COLO829 (cell line): Measurements from ENCODE around the gene COQ2.
"Not testable (repeated sequence)": the region's sequence is repeated elsewhere in the genome, so short reads cannot be mapped to it uniquely, and the experiment has no call there.

Experiments used
- DNase-seq: peaks from one replicate; pipeline ENCODE4 v3.0.0; 2012; ENCODE audit warnings: low spot score

The COQ2 gene

DNA sequence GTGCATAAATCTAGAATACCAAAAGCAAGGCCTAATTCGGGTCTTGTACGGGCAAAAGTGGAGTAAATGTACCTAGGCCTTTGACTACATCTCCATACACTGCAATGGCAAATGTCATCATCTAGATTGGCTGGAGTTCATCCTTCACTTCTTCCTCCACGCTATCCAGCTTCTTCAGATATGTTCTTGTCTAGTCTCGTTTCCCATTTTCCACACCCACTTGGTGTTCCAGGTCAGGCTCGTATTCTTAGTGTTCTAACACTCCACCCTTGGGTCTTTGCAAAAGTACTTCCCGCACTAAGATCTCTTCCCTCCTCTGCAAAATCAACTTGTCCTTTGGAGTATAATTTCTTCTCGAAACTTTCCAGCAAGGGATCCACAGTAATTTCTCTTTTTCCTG, 1.4 kb downstream of the COQ2 start:
- no peak for DNase-seq

DNA sequence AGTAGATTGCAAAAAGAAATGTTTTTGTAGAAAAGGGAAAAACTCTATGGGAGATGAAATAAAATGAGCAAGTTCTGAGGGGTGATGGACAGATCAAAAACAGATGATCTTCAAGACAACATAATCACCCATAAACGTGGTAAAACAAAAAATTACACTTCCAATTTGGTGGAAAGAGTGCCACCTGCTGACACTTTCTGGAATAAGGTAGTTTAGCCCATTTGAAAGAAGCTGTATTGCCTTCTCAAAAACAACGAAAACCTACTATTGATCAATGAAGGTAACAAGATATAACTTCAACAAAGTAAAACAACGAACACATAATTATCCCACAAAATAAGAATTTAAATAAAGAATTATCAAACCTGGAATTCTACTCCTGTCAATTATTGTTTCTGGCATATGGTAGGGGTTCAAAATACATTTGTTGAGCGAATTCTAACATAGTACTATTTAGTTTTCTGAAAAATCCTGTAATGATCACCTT, 2.5 kb downstream of the COQ2 start:
- DNase-seq, result peak; percentile 80

DNA sequence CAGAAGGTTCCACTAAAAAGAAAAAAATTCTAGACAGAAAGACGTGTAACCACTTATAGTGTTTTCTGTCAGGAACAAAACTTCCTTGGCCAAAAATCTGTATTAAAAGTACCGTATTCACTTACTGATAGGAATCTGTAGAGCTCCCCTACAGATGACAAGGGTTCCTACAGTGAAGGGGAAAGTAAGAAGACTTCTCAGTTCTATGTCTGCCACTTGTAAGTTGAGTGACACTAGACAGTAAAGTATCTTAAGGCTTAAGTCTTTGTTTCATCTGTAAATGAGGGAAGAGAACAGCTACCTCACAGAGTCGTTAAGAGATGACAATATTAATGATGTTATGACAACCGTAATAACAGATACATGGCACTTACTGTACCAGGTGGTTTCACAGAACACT, 3.3 kb downstream of the COQ2 start:
- no peak for DNase-seq

DNA sequence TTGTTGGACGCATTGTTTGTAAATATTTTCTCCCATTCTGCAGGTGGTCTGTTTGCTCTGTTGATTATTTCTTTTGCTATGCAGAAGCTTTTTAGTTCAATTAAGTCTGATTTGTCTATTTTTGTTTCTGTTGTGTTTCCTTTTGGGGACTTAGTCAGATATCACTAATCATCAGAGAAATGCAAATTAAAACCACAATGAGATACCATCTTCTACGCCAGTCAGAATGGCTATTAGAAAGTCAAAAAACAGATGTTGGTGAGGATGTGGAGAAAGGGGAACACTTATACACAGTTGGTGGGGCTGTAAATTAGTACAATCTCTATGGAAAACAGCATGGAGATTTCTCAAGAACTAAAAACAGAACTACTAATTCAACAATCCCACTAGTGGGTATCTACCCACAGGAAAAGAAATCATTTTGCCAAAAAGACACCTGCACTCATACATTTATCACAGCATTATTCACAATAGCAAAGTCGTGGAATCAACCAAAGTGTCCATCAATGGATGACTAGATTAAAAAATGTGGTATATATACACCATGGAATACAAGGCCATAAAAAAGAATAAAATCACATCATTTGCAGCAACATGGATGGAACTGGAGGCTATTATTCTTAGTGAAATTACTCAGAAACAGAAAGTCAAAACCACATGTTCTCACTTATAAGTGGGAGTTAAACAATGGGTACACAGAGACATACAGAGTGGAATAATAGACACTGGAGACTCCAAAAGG, 8.1 kb downstream of the COQ2 start:
- DNase-seq, result no peak

DNA sequence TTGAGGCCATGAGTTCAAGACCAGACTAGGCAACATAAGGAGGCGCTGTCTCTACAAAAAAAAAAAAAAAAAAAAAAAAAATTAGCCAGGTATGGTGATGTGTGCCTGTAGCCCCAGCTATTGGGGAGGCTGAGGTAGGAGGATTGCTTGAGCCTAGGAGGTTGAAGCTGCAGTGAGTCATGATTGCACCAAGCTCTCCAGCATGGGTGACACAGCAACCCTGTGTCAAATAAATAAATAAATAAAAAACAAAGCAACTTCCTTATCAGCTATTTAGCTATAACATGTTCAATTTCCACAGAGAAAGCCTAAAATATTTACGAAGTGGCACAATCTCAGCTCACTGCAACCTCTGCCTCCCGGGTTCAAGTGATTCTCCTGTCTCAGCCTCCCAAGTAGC, 10.7 kb downstream of the COQ2 start:
- DNase-seq, result not testable (repeated sequence)

GRCh38 chr4:83272900-83273299, 11.7 kb downstream of the COQ2 start:
- no peak for DNase-seq

DNA sequence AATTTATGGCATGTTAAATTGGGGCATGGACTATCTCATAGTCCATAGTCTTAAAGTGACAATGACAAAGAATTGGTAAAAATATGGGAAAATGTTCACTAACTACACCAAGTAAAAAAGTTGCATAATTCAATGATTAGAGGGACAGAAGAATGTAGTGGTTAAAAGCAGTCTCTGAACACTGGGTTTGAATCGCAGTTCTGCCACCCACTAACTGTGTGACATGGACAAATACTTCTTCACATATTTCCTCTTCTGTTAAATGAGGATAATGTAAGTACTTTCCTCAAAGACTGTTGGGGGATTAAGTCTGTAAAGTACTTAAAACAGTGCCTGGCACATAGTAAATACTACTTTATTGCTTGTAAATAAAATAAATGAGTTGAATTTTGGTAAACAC, 15.3 kb downstream of the COQ2 start:
- DNase-seq, result no peak

- no peak for DNase-seq
Observed at GRCh38 chr4:83268491-83268890, 16.1 kb downstream of the COQ2 start.

GRCh38 chr4:83267830-83268475, 16.6 kb downstream of the COQ2 start:
- DNase-seq, result no peak

DNA sequence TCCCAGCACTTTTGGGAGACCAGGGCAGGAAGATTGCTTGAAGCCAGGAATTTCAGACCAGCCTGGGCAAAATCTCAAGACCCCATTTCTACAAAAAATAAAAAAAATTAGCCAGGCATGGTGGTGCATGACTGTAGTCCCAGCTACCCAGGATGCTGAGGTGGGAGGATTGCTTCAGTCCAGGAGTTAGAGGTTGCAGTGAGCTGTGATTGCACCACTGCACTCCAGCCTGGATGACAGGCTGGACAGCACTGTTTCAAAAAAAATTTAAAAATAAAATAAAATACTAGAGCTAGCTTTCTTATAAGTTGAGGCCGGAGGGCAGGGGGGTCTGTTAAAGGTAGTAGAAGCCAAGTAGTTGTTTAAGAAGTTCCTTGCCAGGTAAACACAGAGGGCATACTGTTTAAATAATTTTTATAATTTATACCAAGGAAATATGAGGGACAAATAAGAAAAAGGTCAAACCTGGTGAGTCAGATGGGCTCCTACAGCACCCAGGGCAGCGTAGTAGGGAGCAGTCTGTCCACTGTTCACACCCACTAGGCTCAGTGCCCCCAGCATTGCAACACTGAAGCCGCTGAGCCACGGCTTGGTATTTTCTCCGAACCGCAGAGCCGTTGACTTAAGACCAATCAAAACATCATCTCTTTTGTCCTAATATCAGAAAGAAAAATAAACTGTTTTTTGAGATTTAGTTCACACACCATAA, 17.3 kb downstream of the COQ2 start:
- DNase-seq, result no peak

DNA sequence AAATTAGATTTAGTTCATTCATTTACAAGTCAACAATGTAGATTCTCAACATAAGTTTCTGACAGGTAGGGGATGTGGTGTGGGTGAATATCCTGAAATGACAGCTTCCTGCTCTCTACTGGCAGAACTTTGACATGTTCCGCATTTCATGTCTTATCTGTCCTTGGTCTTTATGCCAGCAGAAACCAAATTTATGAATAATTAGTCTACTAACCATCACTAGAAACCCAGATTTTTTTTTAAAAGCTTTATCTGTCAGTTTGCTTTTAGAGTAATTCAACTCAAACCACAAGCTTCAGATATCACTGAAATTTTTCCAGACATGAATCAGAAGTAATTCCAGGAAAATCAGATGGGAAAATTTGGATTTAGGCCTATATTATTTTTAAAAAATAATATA, 17.9 kb downstream of the COQ2 start:
- no peak for DNase-seq

GRCh38 chr4:83263106-83263505, 21.5 kb downstream of the COQ2 start:
- no peak for DNase-seq

GRCh38 chr4:83262682-83263081, 21.9 kb downstream of the COQ2 start:
- no peak for DNase-seq

- DNase-seq, result no peak
Observed at GRCh38 chr4:83261307-83261706, 23.3 kb downstream of the COQ2 start.

GRCh38 chr4:83259586-83259985, 25.0 kb downstream of the COQ2 start:
- DNase-seq, result no peak

DNA sequence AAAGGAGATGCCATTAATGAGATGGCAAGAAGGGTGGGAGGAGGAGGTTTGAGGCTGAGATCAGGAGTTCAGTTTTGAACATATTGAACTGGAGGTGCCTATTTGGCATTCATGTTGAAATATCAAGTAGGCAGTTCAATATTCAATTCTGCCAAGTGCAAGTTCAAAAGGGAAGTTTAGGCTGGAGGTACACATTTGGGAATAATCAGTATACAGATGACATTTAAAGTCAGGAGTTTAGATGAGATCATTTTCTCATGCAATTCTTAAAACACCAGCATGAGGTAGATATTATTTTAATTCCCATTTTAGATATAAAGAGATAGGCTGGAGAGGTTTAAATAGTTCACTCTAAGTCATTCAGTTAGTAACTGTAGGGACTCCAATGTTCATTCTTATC, 26.1 kb downstream of the COQ2 start:
- no peak for DNase-seq

DNA sequence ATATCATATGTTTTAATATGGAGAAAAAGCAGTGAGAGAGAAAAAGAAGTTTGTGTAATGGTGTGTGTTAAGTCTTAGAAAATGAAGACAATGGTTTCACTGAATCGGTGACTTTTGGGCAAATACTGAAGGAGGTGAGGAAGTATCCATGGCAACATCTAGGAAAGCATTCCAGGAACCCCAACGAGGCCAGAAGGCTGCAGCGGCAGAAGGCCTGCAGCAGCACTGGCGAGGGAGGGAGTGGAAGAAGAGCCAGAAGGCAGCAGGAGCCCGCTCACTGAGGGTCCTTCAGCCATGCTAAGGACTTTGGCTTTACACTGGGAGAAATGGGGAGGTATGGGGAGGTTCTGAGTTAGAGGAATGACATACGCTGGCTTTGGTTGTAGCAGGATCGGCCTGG, 26.8 kb downstream of the COQ2 start:
- DNase-seq, result no peak

GRCh38 chr4:83255584-83255983, 29.0 kb downstream of the COQ2 start:
- DNase-seq, result no peak

DNA sequence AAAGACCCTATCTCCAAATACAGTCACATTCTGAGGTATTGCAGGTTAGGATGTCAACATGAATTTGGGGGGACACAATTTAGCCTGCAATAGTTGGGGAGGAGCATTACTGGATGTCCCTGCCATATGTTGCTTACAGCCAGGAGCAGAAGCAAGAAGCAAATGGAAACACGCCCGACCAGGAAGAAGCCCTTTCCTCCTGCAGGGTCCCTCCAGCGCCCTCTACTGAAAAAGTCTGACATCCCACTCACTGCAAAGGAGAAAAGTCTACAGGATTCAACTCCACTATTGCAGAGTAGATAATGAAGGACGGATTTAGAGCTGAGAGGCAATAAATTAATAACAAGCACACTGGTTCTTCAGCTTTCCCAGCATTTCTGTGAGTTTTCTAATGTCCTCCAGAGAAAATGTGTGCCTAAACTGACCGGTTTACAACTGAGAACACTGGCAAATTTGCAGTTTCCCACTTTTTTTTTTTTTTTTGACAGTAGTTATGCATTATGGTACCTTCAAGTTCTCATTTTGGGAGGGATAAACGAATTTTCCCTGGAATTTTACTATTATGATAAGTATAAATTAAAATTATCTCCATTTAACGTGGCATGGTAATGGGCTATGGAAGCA, 31.7 kb downstream of the COQ2 start:
- peak; percentile 71 for DNase-seq

DNA sequence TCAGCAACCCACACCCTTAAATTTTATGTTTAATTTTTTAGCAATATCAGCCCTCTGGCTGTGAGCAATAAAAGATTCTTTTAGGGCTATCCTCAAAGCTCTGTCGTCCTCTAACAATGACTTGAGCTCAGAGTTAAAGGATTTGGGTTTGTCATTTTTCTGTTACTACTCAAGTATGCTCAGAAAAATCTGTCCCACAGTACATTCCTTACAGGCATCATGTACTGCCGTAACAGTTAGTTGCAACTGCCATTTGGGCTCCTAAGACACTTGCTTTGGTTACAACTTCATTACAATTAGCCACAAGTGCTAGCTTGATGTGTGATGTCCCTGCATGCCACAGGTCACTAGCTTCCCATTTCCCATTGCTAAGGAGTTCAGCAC, 33.2 kb downstream of the COQ2 start:
- DNase-seq, result no peak

DNA sequence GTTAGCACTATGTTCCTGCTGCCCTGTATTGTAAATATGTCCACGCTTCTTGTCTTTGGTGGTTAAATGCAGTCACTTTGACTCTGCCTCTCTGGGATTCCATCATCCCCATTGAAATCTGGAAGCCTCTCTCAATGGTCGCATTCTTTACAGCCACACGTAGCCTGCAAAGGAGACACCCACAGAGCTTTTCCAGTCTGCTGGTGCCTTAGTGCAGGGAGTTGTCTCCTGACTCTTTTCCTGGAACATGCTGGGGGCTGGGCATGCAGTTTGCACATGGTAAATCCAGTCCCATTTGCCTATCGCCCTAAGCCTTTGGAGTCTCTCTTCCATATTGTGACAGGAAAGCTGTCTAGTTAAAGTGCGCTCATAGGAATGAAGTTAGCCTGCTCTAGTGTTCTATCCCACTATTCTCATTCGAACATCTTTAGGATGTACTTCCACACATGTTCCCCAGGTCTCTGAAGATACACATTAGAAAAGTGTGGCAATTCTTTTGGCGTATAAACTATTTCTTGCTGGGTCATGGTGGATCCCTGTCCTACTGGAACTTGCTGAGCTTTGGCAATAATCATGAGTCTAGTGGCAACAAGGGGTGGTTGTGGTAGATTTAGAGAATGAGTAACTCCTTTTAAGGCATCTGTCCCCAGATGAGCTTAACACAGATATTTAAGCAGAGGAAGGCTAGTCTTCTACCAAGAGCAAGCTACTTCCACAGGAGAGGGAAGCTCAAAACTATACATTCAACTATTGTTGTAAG, 33.7 kb downstream of the COQ2 start:
- DNase-seq, result no peak

DNA sequence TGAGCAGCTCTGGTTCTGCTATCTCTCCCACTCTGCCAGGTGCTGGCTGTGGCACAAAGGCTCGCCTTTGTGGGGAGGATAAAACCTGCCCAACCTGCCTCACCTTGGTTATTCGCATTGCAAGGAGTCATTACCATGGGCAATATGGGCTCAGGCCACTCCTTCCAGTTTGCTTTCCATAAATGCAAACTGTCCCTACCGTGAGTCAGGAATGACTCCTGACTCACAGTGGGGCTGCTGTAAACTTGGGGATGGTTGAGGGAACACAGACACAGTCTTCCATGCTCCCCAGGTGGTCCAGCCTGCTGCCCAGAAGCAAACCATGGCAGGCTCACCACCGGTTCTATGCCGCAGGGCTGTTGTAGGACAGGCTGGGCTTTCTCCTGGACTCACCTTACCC, 36.1 kb downstream of the COQ2 start:
- no peak for DNase-seq
